Measurements from ENCODE around the gene UTP15.

The UTP15 gene, protein sequence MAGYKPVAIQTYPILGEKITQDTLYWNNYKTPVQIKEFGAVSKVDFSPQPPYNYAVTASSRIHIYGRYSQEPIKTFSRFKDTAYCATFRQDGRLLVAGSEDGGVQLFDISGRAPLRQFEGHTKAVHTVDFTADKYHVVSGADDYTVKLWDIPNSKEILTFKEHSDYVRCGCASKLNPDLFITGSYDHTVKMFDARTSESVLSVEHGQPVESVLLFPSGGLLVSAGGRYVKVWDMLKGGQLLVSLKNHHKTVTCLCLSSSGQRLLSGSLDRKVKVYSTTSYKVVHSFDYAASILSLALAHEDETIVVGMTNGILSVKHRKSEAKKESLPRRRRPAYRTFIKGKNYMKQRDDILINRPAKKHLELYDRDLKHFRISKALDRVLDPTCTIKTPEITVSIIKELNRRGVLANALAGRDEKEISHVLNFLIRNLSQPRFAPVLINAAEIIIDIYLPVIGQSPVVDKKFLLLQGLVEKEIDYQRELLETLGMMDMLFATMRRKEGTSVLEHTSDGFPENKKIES

DNA sequence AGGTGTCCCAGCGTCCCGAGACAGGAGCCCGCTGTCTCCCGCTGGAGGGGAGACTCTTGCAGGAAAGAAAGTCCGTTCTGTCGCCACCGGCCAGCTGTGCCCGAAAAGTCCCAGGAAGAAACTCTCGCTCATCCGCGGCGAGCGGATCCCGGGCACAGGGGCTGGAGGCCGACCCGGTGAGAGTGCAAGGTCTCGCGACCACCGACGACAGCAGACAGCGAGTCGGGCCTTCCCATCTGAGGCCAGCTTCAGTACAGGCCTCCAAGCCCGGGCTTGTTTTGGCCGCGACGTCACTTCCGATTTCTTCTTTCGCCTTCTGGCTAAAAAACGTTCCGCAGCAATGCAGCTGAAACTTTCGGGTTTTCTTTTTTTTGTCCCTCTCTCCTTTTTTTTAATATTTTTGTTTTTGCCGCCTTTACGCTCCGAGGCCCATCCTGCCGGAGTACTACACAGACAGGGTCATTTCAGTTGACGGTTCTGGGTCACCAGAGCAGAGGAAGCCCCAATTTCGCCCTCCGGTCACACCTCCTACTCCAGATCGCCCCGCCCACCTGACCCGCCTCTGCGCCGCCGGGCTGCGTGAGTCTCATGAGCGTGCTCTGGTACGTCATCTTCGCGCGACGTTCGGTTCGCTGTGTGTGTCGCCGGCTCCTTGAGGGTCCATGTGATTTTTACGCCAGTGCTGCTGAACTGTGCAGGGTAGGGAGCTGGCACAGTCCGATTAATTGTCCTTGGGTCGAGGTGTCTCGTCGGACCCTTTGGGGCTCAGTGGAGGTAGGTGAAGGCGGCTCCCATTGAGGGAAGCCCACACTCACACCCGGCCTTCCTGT is at the start of gene UTP15, which contains the start of gene ANKRA2:
Gene UTP15, plus strand, starts transcription at position 605 of the 830 bp plus-strand sequence. CDS start 1,602 bp downstream, outside the sequence.
Gene ANKRA2, minus strand, starts transcription at position 501 of the 830 bp plus-strand sequence. CDS start 2,758 bp downstream, outside the sequence.
- peak; percentile 98 for DNase-seq (ENCODE audit: low spot score)

DNA sequence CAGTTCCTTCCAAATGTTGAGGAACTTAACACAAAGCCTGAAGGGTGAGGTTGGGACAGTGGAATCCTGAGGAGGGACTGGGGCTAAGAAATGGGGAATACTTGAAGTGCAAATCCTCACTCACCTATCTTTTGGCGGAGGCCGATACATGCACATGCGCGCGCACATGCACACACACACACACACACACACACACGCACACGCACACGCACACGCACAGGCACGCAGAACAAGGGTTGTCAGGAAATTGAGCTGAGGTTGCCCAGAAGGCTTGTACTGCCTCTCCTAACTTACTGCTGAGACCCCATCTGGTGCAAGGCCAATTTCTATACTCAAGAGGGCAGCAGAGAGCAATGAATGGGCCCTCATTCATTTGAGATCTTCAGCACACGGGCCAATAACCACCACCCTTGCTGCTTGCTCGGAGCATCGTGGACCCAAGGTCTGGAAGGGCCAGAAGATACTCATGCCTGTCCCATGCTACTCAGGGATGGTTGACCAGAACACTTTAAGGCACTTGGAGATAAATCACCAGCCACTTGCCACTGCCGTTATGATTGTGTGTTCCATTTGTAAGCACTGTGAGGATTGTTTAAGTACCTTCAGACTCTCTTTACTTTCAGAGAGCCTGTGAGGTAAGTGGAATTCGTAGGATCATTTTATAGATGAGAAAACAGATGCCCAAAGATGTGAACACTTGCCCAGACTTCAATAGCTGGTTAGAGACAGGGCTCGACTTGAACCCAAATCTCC is 45.8 kb upstream of the UTP15 start:
- peak; percentile 87 for DNase-seq (ENCODE audit: low spot score)

DNA sequence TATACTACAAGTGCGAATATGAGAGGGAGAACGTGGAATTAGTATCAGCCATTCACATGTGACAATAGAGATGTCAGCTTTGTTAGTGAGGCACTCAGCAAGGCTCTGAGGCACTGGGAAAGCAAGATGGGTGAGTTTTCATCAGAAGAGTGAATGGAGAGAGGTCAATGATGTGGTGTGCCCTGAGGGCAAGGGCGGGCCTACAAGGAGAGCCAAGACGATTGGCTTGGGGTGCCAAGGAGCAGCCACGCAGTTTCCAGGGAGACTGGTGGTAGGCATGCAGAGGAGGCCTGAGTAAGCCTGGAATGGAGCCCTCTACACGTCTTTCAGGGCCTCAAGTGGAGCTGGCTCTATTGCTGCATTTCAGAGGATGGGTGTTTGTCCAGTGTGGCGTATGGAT is 42.6 kb upstream of the UTP15 start:
- no peak for DNase-seq (ENCODE audit: low spot score)

DNA sequence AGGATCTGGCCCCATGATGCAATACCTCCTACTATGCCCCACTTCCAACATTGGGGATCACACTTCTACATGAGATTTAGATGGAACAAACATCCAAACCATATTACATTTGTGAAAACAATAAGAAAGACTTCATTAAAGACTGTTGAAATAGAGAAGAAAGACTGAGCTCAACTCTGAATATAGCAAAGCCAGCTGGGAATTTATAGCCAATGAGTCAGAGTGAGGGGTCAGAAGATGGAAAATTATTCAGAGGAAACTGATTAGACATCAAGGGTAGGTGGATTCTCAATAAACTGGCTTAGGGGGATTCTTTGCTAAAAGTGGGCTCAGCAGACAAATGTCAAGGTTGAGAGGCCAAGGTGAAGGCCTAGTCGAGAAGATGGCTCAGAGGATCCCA is 41.7 kb upstream of the UTP15 start:
- no peak for DNase-seq (ENCODE audit: low spot score)

DNA sequence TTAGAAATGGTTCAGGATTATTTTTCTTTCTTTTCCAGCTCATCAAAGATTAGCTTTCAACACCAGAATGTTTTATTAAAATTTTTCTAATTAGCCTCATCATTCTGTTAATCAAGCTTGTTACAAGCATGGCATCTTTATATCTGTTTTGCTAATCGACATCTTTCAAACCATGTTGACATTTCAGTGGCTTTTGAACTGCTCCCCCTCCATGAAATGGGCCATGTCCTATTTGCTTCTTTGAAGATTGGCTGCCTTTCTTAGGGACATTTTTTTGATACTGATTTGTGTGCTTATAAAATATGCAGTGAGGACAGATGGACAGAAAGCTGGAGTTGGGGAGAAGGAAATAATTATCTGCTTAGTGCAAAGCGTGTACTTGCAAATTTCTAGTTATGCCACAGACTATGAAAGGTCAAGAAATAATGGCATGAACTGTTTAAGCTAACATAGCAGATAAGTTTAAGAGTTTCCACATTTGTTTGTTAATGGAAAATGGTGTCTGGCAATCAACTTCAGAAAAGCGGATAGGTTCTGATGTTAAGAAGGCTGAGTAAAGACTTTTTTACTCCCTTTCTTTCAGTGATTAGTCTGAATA is 39.8 kb upstream of the UTP15 start:
- DNase-seq (ENCODE audit: low spot score), result no peak

DNA sequence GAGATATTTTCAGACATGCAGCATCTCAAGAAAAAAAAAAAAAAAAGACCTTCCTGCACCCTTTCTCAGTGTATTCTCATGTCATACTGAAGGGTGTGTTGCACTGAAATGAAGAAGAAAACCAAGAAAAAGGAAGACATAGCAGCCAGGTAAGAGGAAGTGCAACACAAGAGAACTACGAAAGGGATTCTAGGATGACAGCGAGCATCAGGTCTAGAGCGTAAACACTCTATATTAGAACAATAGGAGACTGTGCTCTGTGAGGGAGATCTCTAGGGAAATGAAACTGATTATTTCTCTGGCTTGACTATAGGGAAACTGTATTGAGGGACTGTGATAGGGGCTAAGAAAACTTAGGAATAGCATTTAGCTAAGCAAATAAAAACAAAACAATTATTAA is 37.3 kb upstream of the UTP15 start:
- no peak for DNase-seq (ENCODE audit: low spot score)

DNA sequence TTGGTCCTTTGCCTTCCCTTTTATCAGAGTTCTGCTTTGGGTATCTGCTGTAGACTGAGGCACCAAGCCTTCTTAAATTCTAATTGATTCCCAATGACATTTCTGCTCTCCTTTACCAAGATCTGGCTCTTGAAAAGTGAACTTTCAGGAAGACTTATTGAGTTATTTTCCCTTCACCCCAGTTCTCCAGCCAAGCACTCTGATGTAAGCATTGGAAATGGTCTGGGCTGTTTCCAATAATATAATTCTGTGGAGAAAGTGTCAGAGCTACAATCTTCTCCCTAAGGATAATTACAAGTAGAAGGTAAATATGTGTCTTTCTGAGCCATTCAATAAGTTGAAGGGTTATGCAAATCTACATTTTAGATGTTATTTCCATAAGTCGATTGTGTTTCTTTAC is 36.5 kb upstream of the UTP15 start:
- no peak for DNase-seq (ENCODE audit: low spot score)

DNA sequence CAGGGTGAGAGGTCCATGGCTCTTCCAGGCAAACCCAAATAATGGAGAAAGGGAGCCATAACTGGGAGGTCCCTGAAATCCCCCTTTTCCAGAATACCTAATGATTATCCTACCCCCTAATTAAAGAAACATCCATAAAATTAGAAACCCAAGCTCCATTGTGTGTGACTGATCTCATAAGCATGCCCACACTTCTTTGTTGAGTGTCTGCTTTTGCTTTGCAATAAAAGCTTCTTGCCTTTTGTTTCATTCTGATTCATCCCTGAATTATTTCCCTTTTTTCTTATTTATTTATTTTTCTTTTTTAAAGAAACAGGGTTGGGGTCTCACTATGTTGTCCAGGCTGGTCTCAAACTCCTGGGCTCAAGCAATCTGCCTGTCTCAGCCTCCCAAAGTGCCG is 34.2 kb upstream of the UTP15 start:
- peak; percentile 20 for DNase-seq (ENCODE audit: low spot score)

DNA sequence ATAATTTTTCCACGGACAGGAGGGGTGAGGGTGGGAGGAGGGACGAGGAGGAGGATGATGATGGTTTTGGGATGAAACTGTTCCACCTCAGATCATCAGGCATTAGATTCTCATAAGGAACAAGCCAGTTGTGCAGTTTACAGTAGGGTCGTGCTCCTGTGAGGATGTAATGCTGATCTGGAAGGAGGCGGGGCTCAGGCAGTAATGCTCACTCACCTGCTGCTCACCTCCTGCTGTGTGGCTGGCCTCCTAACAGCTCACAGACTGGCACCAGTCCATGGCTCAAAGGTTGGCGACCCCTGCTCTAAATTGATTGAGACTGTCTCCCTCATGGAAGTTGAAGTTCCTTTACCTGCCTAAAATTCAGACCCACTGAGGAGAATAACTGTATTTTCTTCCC is 33.3 kb upstream of the UTP15 start:
- DNase-seq (ENCODE audit: low spot score), result no peak

DNA sequence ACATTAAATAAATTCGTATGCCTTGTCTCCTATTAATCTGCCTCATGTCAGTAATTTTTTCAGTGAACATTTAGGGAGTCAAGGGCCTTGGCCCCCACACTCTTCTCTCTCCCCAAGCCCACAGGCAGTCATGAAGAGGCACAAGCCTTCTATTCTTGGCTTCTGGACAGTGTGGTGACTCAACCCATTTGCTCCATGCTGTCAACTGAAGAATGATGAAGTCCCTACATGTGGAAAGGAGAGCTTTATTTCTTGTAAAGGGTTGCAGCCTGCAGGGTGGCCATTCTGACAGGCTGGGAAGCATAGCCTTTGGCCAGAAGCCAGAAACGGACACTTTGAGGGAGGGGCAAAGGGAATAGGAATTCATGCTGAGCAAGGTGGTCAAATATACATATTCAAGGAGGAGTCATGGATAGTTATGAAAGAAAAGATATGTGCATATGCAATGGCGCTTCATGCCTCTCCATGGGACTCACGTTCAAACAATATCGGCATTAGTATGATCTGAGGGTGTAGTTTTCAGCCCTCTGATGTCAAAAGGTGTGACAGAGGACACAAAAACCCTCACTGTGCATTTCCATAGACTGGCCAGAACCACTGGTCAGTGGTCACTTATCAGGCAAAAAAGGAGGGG is 31.4 kb upstream of the UTP15 start:
- DNase-seq (ENCODE audit: low spot score), result peak; percentile 21

DNA sequence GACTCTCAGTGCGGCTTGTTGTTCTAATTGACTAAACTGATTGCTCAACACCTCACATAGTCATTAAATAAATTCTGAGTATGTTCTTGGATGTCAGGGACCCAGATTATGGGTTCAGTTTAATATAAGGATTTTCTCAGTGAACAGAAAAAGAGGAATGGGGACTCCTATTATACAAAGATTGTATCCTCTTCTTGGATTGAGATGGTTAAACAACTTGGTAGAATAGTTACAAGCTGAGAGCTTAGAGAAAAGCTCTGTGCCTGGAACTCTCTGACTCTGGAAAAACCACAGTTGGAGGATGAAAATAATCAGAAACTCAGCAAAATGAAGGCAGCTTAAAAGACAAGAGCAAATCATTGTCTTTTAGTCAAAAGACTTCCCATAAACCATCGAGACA is 30.6 kb upstream of the UTP15 start:
- no peak for DNase-seq (ENCODE audit: low spot score)

DNA sequence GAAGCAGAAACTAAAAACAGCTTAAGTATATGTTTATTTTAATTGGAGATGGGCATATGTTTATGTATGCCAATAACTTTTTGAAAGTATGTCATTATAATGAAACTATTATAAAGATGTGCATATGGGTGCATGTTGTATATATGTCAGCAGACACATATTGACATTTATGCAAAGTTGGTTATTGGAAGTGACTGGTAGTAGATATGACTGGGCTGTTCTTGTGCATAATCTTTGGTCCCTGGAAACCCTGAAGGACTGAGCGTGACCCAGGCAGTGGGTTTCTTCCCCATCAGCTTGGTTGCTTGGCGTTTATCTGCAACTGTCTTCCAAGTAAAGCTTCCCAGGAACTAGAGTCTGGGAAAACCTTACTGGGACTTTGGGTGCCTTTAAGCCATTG is 25.8 kb upstream of the UTP15 start:
- DNase-seq (ENCODE audit: low spot score), result no peak

DNA sequence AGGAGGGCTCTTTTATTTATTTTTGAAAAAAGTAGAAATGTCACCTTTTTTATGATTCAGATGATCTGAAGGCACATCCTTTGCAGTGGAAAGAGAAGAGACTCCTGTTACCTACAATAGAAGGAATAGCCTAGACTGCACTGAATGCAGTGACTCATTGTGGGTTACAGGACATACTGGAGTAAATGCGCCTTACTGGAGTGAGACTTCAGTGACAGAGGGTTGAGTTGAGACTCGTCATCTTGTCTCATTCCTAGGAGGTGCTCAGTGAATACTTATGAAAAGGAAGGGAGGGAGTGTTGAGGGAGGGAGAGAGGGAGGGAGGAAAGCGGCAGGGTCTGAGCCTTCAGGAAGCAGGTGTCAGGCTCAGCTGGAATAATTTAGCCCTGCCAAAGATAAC is 25.4 kb upstream of the UTP15 start:
- peak; percentile 91 for DNase-seq (ENCODE audit: low spot score)

DNA sequence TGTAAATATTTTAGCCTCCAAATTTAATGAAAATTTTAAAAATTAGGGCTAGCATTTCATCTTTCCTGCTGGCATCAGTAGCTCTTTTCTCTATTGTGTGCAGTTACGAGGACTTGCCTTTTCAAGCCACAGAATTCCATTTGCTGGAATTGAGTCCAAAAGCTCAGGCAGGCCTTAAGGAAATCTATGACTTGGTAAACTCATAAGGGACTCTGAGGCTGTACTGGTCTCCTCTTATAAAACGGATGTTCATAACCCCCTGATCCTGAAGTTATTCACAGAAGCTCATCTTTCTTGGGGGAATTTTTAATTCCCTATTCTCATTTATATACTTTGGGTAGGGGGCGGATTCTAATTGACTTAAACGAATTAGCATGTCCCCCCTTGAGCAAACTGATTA is 23.5 kb upstream of the UTP15 start:
- DNase-seq (ENCODE audit: low spot score), result no peak

DNA sequence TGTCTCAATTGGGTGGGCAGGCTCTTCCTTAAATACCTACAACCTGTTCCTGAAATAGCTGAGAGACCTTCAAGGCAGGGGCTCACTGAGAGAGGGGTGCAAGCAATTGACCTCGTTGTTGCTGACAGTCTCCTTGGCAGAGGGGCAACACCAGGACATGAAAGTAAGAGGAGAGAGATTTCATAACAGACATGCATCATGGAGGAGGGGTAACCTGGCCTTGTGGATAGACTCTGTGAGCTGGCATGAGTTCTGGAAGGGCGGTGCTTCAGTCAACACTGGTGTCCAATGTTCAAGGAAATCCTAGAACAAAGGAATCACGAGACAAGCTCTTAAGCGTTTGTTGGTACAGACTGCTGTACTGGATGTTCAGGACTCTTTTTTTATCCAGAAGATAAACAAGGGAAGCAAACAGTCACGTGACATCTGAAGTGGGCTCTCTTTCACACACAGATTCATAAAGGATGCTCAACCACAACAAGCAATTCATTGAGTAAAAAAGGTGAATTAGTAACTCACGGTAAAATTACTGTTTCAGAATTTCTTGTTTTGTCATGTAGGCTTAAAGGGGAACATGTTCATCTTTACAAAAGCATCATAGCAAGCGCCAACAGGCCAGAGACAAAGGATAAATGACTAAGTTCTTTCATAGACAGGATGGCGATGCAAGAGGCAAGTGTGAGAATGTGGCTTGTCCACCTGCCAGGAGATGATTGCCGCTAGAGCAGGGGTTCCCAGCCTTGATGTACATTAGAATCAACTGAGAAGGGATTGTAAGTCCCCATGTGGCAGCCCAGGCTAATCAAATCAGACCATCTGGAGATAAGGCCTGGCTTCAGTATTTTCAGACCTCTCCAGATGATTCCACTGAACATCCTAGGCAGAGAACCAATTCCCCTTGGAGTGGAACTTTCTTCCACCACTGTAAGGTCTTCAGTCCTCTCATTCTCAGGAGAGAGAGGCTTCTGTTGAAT is 20.8 kb upstream of the UTP15 start:
- DNase-seq (ENCODE audit: low spot score), result no peak

DNA sequence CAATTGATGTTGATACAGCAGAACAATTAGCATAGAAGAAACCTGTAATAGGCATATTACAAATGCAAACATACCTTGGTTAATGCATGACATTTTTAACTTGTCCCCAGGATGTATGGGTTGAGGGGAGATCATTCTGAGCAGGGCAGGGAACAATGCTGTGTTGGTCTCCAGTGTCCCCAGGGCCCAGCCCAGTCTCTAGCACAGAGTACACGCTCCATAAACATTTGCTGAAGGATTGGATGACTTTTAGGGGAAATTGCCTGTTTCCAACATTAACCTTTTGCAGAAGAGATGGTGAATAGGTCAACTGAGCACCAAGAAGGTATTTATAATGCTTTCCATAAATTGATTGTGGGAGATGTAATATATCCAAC is 20.2 kb upstream of the UTP15 start:
- no peak for DNase-seq (ENCODE audit: low spot score)

DNA sequence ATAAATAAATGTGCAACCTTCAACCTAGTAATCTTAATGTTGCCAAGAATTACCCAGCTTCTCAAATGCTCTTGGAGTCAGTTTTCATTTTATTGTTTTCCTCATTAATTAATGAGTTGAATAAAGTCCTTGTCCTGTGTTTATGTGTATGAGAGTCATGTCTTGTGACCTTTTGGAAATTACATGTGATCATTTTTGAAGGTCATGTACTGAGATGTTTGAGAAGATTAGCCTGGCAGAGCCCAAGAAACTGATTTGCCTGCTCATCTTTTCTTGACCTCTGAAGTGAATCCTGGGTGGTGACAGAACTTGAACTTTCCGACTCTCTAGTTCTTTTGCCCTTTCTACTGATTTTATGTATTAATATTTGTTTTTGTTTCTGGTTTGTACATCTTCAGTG is 15.5 kb upstream of the UTP15 start:
- no peak for DNase-seq (ENCODE audit: low spot score)

DNA sequence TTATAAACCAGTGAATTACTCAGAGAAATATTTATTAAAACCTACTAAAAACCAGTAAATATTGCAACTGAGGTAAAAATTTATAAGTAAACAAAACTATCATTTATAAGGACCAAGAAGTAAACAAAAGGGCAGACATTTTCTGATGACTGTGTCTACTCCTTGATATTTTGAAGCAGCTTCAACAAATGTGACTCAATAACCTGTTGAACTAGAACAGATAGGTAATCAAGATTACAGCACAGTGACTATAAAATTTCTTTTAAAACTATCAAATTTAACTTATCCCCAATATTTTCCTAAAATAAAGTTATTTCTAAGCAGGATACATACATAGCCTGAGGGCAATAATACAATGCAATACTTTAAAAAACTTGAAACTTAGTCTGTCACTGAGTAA is 12.9 kb upstream of the UTP15 start:
- DNase-seq (ENCODE audit: low spot score), result no peak

DNA sequence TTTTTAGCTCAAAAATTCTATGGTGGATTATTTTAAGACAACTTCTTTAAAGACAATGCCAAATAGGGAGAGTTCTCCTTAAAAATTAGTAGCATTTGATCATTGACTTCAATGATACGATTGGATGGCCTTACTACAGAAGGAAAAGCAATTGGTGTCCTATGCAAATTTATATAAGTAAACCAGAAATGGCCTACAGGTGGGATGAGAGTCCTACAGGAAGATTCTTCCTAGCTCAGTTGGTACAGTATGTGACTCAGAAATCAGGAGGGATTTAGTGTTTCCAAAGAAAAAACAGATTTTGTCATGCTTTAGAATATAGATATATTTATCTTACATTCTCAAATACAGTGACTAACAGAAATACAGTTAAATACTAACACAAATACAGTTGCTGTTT is 6.6 kb upstream of the UTP15 start:
- peak; percentile 48 for DNase-seq (ENCODE audit: low spot score)

DNA sequence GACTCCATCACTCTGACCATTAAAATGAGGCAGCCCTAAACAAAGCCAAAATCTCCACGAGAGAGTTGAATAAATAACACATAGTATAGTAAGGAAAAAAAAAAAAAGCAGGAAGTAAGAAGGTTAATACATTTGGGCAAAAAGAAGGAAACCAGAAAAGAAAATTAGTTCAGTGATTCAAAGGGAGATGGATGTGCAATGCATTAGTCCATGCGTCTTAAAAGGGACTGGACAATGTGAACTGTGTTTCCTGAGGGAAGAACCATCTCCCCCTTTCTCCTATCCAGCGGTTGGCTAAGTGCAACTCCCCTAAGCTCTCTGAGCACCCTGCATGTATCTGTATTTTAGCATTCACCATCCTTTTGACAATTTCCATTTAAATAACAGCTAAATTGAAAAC is 1.5 kb upstream of the UTP15 start:
- peak; percentile 55 for DNase-seq (ENCODE audit: low spot score)
